Measurements from ENCODE around the gene GRIN2B.
A peak's percentile ranks its signal among the peaks of the same experiment; 100 is the strongest.

Gene GRIN2B

DNA sequence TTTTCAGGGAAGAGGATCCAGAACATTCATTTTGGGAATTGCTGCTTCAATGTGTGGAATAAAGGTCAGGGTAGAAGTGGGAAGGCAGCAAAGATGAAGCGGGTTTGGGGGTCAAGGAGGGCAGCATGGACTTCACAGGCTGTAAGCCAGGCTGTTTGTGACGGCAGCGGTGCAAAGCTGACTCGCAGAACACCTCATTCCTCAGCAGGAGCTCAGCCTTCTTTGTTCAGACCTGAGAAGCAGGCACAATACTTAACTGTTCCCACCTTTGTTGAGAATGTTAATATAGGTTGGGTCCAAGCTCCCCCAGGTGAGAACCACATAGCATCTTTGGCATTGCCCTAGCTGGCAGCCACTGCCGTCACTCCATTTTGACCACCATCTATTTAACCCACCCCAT lies 16.7 kb downstream of the GRIN2B start:
- H3K4me1 ChIP-seq, result no peaks in the 10 kb centered on the region
- TF ChIP-seq CTCF (IDR thresholded peaks at IDR 0.05; ENCODE audit: low read depth, low read length), result no peak
- H3K36me3 ChIP-seq, result no peaks in the 10 kb centered on the region
- no peak for DNase-seq
- no peak overlapping the region for H3K4me3 ChIP-seq (ENCODE audit: low read depth, low read length)
- H3K27me3 ChIP-seq, result peaks cover 4% of the 10 kb centered on the region
- no peaks in the 10 kb centered on the region for H3K9me3 ChIP-seq

GRCh38 chr12:13962699-13963098 lies 18.7 kb downstream of the GRIN2B start:
- TF ChIP-seq CTCF (IDR thresholded peaks at IDR 0.05; ENCODE audit: low read depth, low read length), result peak; percentile 80
- DNase-seq, result peak; percentile 58
- no peaks in the 10 kb centered on the region for H3K36me3 ChIP-seq
- H3K4me3 ChIP-seq (ENCODE audit: low read depth, low read length), result no peak overlapping the region
- H3K9me3 ChIP-seq, result no peaks in the 10 kb centered on the region
- H3K27me3 ChIP-seq, result peaks cover 13% of the 10 kb centered on the region
- no peaks in the 10 kb centered on the region for H3K4me1 ChIP-seq

DNA sequence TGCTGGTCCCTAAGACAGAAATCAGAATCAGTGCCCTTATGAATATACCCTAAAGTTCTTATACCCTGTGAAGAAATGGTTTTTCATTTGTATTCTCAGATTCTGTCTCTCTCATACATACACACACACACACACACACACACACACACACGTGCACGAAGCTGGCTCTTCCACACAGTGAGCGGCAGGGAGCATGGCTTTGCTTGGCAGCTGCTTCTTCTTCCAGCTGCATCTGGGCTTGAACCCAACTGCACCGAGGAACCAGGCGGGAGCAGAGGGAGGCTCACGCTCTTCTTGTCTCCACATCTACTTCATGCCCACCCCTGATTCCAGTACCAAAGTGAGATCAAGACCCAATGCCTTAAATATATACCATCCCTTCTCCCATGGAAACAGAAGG lies 19.4 kb downstream of the GRIN2B start:
- Histone ChIP-seq H3K36me3 (no peaks in the 10 kb centered on the region), H3K4me3 (ENCODE audit: low read depth, low read length) (no peak overlapping the region), H3K9me3 (no peaks in the 10 kb centered on the region), H3K4me1 (no peaks in the 10 kb centered on the region), H3K27me3 (peaks cover 17% of the 10 kb centered on the region)
- no peak for TF ChIP-seq CTCF (IDR thresholded peaks at IDR 0.05; ENCODE audit: low read depth, low read length)
- DNase-seq, result no peak

DNA sequence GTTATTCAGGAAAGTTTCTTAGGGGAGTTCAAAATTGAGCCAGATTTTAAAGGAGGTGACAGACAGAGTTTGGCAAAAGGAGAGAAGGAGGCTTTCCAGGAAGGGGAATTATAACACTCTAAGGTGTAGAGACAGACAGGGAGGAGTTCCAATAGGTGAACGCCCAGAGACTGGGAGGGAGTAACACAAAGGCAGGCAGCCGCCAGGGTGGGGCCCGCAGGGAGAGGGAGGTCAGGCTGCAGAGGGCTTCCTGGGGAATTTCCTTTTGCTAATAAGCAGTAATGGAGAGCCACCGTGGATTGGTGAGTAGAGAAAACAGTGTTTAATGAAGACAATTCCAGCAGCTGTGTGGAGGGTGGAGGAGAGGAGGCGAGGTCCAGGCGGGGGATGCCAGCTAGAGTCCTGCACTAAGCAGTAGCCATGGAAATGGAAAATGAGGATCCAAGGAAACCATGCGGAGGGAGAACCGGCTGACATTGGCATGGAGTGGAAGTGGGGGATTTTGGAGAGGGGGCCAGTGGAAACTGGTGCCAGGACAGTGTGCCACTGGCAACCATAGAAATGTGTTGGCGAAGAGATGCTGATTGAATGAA lies 22.2 kb downstream of the GRIN2B start:
- Histone ChIP-seq H3K36me3 (no peaks in the 10 kb centered on the region), H3K4me1 (no peaks in the 10 kb centered on the region), H3K9me3 (no peaks in the 10 kb centered on the region), H3K27me3 (peaks cover 17% of the 10 kb centered on the region), H3K4me3 (ENCODE audit: low read depth, low read length) (no peak overlapping the region)
- no peak for DNase-seq
- TF ChIP-seq CTCF (IDR thresholded peaks at IDR 0.05; ENCODE audit: low read depth, low read length), result no peak

DNA sequence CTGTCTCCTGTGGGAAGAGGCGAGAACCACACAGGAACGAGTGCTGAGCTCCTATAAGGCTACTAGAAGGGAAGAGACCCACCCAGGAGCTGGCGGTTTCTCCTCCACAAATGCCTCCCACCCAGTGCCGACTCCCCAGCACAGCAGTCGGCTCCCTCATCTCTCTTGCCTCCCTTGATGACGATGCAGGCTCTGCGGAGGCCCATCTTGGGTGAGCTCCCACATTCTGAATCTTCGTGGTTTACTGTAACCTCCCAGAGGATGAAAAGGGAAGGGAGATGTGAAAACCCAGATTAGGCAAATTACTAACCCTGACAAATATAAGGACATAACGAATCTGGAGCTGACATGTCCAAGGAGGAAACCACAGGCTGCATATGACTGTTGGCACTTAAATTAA lies 23.8 kb downstream of the GRIN2B start:
- H3K4me3 ChIP-seq (ENCODE audit: low read depth, low read length), result no peak overlapping the region
- H3K9me3 ChIP-seq, result no peaks in the 10 kb centered on the region
- no peak for DNase-seq
- H3K36me3 ChIP-seq, result no peaks in the 10 kb centered on the region
- no peak for TF ChIP-seq CTCF (IDR thresholded peaks at IDR 0.05; ENCODE audit: low read depth, low read length)
- H3K4me1 ChIP-seq, result no peaks in the 10 kb centered on the region
- H3K27me3 ChIP-seq, result peaks cover 17% of the 10 kb centered on the region

DNA sequence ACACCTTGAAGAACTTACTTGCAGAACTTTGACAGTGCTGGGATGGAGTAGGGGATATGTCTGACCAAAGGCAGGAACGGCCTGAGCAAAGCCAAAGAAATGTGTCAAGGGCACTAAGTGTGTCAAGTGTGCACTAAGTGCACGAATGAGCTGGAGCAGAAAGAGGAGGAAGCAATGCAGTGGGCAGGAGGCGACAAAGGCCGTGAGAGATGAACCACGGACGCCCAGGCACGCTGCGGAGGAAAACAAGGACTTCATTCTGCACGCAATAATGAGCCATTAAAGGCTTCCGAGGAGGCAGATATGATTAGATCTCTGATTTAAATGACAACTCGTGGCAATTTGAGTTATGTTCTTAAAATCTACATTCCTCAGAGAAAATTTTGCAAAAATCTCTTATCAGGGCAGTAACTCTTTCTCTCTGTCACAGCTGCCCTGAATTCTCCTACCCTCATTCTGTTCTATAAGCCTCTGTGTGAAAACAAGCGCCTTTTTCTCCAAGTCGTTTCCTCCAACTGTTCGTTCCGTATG lies 25.3 kb downstream of the GRIN2B start:
- TF ChIP-seq CTCF (IDR thresholded peaks at IDR 0.05; ENCODE audit: low read depth, low read length), result no peak
- H3K36me3 ChIP-seq, result no peaks in the 10 kb centered on the region
- no peak overlapping the region for H3K4me3 ChIP-seq (ENCODE audit: low read depth, low read length)
- H3K27me3 ChIP-seq, result peaks cover 16% of the 10 kb centered on the region
- H3K4me1 ChIP-seq, result no peaks in the 10 kb centered on the region
- DNase-seq, result no peak
- H3K9me3 ChIP-seq, result no peaks in the 10 kb centered on the region

Data from BE2C (cell line).